ENCODE measurements around the gene HSPB7. TPM values are rescaled to one million over a fixed set of nuclear protein-coding genes. Genes with fewer than 3 reads are reported as not detected.
A peak's percentile ranks its signal among the peaks of the same experiment; 100 is the strongest.
"Not testable (repeated sequence)": the region's sequence is repeated elsewhere in the genome, so short reads cannot be mapped to it uniquely, and the experiment has no call there.

The HSPB7 gene
- total RNA-seq, 4 donors from 2014 or later = 1.1 to 11.8 (median 3.7) TPM

DNA sequence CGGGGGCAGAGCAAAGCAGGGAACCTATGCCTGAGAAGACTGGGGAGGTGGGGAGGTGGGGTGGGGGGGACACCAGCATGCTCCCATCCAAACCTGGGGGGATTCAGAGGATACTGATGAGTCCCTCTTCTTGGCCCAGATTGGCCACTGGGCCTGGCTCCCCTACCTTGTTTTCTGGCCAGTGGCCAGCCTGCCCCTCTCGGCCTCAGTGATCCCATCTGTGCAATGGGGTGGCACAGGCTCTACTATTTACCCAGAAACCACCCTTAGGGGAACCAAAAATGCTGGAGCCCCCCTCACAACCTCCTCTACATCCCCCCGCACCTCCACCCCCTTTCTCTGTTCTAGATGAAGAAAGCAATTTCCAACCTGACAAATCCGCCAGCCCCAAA is 38.7 kb upstream of the HSPB7 start:
- H3K27ac ChIP-seq, H3K4me3 ChIP-seq, DNase-seq, H3K27me3 ChIP-seq, H3K36me3 ChIP-seq, H3K9me3 ChIP-seq: not testable (repeated sequence)
- intact Hi-C loops (cut with DNase I) = loop anchor here (10.0 kb wide), 1 partner anchor 52 kb away; the partner anchor contains the start of gene SRARP
- no CpG with 5 or more reads among the region's 4 CpGs for WGBS, 2 donors
- peaks cover 0 to 16% (median 5%) of the 10 kb centered on the region in 3 donors for H3K4me1 ChIP-seq

DNA sequence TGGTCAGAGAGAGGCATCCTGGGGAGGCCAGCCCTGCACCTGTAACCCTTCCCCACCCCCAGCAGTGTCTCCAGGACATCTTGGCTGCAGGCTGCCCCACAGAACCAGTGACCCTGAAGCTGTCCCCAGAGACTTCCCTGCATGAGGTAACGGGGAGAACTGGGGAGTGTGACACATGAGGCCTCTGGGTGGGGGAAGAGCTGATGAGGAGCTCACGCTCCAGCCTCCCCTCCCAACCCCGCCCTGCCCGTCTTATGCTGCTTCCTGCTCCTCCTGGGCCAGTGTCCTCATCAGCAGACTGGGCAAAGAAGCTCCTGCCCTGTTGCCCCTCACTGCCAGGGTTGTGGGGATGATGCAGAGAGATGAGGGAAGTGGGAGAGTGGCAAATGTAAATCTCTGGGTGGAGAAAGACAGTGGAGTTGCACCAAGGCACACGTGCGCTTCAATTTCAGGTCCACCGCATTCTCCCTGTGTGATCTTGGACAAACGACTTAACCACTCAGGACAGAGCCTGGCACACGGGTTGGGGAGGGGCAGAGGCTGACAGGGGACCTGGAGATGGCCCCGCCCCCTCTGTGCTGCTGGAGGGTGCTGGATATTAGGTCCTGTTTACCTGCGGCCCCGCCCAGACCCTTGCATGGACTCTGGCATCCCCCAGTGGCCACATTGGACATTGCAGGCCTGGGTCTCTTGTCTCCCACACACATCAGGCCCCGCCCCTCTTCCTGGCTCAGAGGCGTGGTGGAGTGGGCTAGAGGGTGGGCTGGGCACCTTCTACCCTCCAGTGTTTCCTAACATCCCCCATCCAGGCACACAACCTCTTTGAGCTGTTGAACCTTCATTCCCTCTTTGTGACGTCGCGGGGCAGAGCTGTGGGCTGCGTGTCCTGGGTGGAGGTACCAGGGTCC is 38.0 kb upstream of the HSPB7 start:
- no peak overlapping the region for H3K4me3 ChIP-seq
- 44 to 51% methylated on average over 4 to 5 of the region's 18 CpGs for WGBS, 2 donors
- DNase-seq = peak; percentile 28
- TF ChIP-seq, protein P1, sequence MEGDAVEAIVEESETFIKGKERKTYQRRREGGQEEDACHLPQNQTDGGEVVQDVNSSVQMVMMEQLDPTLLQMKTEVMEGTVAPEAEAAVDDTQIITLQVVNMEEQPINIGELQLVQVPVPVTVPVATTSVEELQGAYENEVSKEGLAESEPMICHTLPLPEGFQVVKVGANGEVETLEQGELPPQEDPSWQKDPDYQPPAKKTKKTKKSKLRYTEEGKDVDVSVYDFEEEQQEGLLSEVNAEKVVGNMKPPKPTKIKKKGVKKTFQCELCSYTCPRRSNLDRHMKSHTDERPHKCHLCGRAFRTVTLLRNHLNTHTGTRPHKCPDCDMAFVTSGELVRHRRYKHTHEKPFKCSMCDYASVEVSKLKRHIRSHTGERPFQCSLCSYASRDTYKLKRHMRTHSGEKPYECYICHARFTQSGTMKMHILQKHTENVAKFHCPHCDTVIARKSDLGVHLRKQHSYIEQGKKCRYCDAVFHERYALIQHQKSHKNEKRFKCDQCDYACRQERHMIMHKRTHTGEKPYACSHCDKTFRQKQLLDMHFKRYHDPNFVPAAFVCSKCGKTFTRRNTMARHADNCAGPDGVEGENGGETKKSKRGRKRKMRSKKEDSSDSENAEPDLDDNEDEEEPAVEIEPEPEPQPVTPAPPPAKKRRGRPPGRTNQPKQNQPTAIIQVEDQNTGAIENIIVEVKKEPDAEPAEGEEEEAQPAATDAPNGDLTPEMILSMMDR (IDR thresholded peaks at IDR 0.05) = peak; percentile 85 to 98 (median 94)
- no peak for TF ChIP-seq POLR2A (IDR thresholded peaks at IDR 0.05)
- intact Hi-C loops (cut with DNase I) = loop anchor here (10.0 kb wide), 1 partner anchor 51 kb away; the partner anchor contains the start of gene SRARP
- H3K4me1 ChIP-seq = peaks cover 0 to 10% (median 5%) of the 10 kb centered on the region in 3 donors
- no peaks in the 10 kb centered on the region for H3K36me3 ChIP-seq
- no peak overlapping the region for H3K27ac ChIP-seq
- no peaks in the 10 kb centered on the region for H3K9me3 ChIP-seq
- H3K27me3 ChIP-seq = no peaks in the 10 kb centered on the region

DNA sequence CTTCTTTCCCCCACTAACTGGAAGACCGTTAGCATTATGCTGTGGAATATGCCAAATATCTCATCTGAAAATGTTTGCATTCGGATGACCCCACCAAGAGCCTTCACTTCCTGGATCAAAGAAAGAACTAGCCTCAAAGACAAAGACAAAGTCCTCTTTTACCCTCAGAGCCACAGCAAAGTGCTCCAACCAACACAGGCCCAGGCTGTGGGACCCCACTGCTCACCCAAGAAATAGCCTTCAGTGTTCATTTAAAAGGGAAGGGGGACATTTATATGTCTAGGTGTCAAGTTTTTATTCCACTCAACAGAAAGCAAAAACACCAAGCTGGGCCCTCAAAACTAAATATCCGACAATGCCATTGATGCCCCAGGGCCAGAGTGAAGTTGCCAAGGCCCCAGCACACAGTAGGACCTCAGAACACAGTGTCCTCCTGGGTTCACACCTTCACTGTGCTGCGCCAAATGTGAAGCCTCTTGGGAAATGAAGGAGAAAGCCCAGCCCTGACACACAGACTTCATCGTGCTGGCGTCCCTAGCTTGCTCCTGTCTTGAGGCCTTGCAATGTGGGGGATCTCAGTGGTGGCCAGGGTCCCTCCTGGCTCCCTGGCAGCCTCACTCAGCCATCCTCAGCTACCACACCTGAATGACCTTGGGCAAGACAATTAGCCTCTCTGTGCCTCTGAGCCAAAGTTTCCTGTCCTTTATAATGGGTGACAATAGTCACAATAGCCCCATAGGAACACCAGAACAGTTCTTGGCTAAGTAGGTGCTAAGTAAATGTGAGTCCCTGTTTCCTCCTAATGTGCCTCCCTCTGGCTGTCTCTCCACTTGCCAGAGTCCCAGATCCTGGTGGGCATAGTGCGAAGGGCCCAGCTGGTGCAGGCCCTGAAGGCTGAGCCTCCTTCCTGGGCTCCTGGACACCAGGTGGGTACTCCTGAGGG is 37.0 kb upstream of the HSPB7 start:
- intact Hi-C loops (cut with DNase I) = loop anchor here (10.0 kb wide), 1 partner anchor 50 kb away; the partner anchor contains the start of gene SRARP
- Histone ChIP-seq H3K9me3 (no peaks in the 10 kb centered on the region), H3K4me3 (no peak overlapping the region), H3K36me3 (no peaks in the 10 kb centered on the region), H3K4me1 (peaks cover 0 to 10% (median 5%) of the 10 kb centered on the region in 3 donors), H3K27me3 (no peaks in the 10 kb centered on the region), H3K27ac (no peak overlapping the region)
- no peak for DNase-seq
- TF ChIP-seq POLR2A (IDR thresholded peaks at IDR 0.05) = no peak
- TF ChIP-seq, protein P1 (IDR thresholded peaks at IDR 0.05) = no peak
- 75 to 81% methylated on average over 2 to 6 of the region's 7 CpGs for WGBS, 2 donors

DNA sequence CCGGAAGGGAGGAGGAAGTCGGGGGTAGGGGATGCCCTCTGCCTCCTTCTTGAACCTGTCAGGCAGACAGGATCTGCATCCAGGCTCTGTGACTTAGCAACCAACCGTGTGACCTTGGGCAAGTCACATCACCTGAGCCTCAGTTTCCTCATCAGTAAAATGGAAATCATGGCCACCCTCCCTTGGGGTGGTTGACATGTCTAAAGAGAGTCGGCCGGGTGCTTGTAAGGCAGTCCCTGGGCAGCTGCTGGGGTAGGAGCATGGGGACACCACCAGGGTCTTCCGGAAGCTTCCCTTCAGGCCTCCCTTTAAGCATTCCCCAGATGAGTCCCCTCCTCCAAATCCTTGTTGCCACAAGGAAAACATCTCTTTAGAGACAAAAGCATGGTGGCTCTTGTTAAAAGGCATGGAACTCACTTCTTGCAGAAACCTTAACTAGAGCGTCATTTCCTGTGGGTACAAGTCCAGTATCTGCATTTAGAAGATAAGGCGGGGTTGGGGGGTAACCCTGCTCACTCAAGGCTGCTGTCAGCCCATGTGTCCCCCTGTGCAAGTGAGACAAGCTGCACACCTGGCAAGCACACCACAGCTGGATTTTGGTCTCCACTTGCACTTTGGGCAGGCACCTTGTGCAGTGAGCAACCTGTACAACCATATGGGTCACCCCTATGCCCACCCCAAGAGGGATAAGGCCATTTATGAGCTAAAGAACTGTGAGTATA is 36.1 kb upstream of the HSPB7 start:
- intact Hi-C loops (cut with DNase I) = loop anchor here (10.0 kb wide), 1 partner anchor 49 kb away; the partner anchor contains the start of gene SRARP
- H3K27me3 ChIP-seq = peaks cover 0 to 3% (median 0%) of the 10 kb centered on the region in 4 donors
- H3K9me3 ChIP-seq = no peaks in the 10 kb centered on the region
- peaks cover 2 to 12% (median 6%) of the 10 kb centered on the region in 3 donors for H3K4me1 ChIP-seq
- no peak overlapping the region for H3K27ac ChIP-seq
- TF ChIP-seq POLR2A (IDR thresholded peaks at IDR 0.05) = no peak
- TF ChIP-seq, protein P1 (IDR thresholded peaks at IDR 0.05) = no peak
- 74 to 86% methylated on average over 3 of the region's 8 CpGs for WGBS, 2 donors
- no peaks in the 10 kb centered on the region for H3K36me3 ChIP-seq
- H3K4me3 ChIP-seq = no peak overlapping the region
- no peak for DNase-seq

DNA sequence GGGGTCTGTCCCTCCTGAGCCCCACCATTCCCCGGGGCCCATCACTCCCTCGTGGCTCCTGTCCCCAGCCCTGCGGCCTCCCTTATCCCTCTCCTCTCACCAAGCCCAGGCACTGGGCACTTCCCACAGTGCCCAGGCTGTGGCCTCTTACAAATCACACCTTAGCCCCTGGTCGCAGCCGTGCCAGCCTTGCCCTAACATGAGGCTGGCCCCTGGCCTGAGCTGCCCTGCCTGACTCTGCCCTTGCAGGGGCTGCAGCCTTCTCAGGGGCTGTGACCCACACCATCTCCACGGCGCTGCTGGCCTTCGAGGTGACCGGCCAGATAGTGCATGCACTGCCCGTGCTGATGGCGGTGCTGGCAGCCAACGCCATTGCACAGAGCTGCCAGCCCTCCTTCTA is 34.1 kb upstream of the HSPB7 start:
- not testable (repeated sequence) for DNase-seq, H3K36me3 ChIP-seq, H3K4me3 ChIP-seq, H3K27me3 ChIP-seq, H3K9me3 ChIP-seq, H3K27ac ChIP-seq
- peaks cover 7 to 22% (median 11%) of the 10 kb centered on the region in 3 donors for H3K4me1 ChIP-seq
- 80% methylated on average over 3 of the region's 12 CpGs; no CpG with 5 or more reads in 1 of the 2 donors for WGBS, 2 donors
- intact Hi-C loops (cut with DNase I) = loop anchor here (10.0 kb wide), 1 partner anchor 47 kb away; the partner anchor contains the start of gene SRARP

All from esophagus squamous epithelium (tissue), 5 donors.